Measurements from ENCODE around the gene FSTL5.

DNA sequence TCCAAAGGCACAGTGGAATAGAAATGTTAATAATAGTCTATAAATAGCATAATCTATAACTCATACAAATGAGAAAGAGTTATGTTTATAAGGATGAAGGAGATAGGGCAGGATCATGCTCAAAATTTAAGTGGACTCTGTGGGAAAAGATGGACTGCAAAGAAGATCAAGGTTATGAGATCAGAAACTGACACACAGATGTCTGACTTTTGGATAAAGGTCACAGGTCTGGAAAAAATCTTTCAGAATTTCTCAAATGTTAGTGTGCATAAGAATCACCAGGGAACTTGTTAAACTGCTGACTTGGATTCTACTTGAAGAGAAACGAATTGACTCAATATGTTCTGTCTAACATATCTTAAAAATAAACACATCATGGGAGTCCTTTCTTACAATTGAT is 104.1 kb downstream of the FSTL5 start:
- TF ChIP-seq, protein P1, sequence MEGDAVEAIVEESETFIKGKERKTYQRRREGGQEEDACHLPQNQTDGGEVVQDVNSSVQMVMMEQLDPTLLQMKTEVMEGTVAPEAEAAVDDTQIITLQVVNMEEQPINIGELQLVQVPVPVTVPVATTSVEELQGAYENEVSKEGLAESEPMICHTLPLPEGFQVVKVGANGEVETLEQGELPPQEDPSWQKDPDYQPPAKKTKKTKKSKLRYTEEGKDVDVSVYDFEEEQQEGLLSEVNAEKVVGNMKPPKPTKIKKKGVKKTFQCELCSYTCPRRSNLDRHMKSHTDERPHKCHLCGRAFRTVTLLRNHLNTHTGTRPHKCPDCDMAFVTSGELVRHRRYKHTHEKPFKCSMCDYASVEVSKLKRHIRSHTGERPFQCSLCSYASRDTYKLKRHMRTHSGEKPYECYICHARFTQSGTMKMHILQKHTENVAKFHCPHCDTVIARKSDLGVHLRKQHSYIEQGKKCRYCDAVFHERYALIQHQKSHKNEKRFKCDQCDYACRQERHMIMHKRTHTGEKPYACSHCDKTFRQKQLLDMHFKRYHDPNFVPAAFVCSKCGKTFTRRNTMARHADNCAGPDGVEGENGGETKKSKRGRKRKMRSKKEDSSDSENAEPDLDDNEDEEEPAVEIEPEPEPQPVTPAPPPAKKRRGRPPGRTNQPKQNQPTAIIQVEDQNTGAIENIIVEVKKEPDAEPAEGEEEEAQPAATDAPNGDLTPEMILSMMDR (IDR thresholded peaks at IDR 0.05): no peak
- no peak for TF ChIP-seq POLR2A (IDR thresholded peaks at IDR 0.05)
